Caco-2 (cell line): ENCODE results near the gene SLC12A8. TPM values are rescaled to one million over a fixed set of nuclear protein-coding genes. Genes with fewer than 3 reads are reported as not detected.

Experiments
- BruUV-seq: library from RNA; stranded (reverse); fragments of 400-500 nt; replicated peaks from 2 replicates; lab custom pipeline; 2021; lab: Mats Ljungman, UMichigan
- CTCF ChIA-PET: fragments of 300-600 bp; sonication (Branson Sonifier 250); formaldehyde crosslinking; loops from one replicate; lab custom pipeline; 2022; ENCODE audit warnings: antibody characterized with exemption; lab: Charles Lee
- POLR2A ChIA-PET: fragments of 300-600 bp; sonication (Branson Sonifier 250); formaldehyde crosslinking; loops from one replicate; lab custom pipeline; 2022; ENCODE audit warnings: antibody characterized with exemption; lab: Charles Lee
- DNase-seq, 2 experiments: peaks; one replicate each; pipeline versions ENCODE4 v3.0.0 to v3.0.0-alpha.2; 2020 to 2022
- H3K27me3 ChIP-seq: replicated peaks from 2 replicates; pipeline ENCODE4 v1.6.0; 2011; ENCODE audit warnings: low read length; ENCODE audit not compliant: control insufficient read depth, insufficient read depth
- H3K36me3 ChIP-seq: 2 replicates; pipeline ENCODE4 v1.5.1; 2011; ENCODE audit warnings: low read length; ENCODE audit not compliant: control insufficient read depth, insufficient read depth
- H3K4me1 ChIP-seq: fragments of 250-450 bp; sonication (Bioruptor Pico); 2 replicates; pipeline ENCODE4 v1.5.1; 2020; ENCODE audit warnings: mild to moderate bottlenecking
- H3K4me3 ChIP-seq: 2 replicates; pipeline ENCODE4 v1.5.1; 2011; ENCODE audit warnings: low read depth, mild to moderate bottlenecking, control low read depth, low read length
- H3K9me3 ChIP-seq: fragments of 250-450 bp; sonication (Bioruptor Pico); 2 replicates; pipeline ENCODE4 v1.5.1; 2020; ENCODE audit warnings: mild to moderate bottlenecking, moderate library complexity
- H3K27ac Mint-ChIP-seq: one replicate; pipeline ENCODE4 v1.8.0; 2022; ENCODE audit warnings: mixed read lengths; ENCODE audit not compliant: unreplicated experiment
- H3K27me3 Mint-ChIP-seq: one replicate; pipeline ENCODE4 v1.8.0; 2022; ENCODE audit warnings: mixed read lengths; ENCODE audit not compliant: insufficient read depth, unreplicated experiment
- H3K36me3 Mint-ChIP-seq: one replicate; pipeline ENCODE4 v1.8.0; 2022; ENCODE audit warnings: mild to moderate bottlenecking, mixed read lengths; ENCODE audit not compliant: insufficient read depth, unreplicated experiment
- H3K4me1 Mint-ChIP-seq: one replicate; pipeline ENCODE4 v1.8.0; 2022; ENCODE audit warnings: low read depth, mixed read lengths; ENCODE audit not compliant: unreplicated experiment
- H3K4me3 Mint-ChIP-seq: one replicate; pipeline ENCODE4 v1.8.0; 2022; ENCODE audit warnings: mild to moderate bottlenecking, moderate library complexity, mixed read lengths; ENCODE audit not compliant: unreplicated experiment
- H3K9me3 Mint-ChIP-seq: one replicate; pipeline ENCODE4 v1.8.0; 2022; ENCODE audit warnings: mixed read lengths; ENCODE audit not compliant: unreplicated experiment
- intact Hi-C: fragments of 100-400 bp; cut with micrococcal nuclease; formaldehyde crosslinking; loops from one replicate; pipeline ENCODE4 v1.10.0; 2022; ENCODE audit not compliant: unreplicated experiment
- total RNA-seq: library from RNA; stranded (reverse); gene quantifications from 2 replicates; pipeline ENCODE4 v1.2.3, GENCODE V29; 2022
- TF ChIP-seq, protein P1 (sequence below), 2 experiments: fragments of 200-600 bp in 1 of 2; IDR thresholded peaks; 1 replicate in 1 of 2; 2 replicates in 1 of 2; pipeline versions ENCODE4 v1.5.1 to v1.8.0; 2011 to 2022; ENCODE audit warnings: antibody characterized with exemption in 1 of 2, control low read depth in 1 of 2, inconsistent platforms in 1 of 2, low read depth in 1 of 2, low read length in 1 of 2, mild to moderate bottlenecking in 1 of 2, moderate library complexity in 1 of 2; ENCODE audit not compliant: insufficient read depth in 1 of 2, severe bottlenecking in 1 of 2, unreplicated experiment in 1 of 2

Gene SLC12A8
- total RNA-seq, 1 experiment from 2014 or later, result 23.3 TPM

DNA sequence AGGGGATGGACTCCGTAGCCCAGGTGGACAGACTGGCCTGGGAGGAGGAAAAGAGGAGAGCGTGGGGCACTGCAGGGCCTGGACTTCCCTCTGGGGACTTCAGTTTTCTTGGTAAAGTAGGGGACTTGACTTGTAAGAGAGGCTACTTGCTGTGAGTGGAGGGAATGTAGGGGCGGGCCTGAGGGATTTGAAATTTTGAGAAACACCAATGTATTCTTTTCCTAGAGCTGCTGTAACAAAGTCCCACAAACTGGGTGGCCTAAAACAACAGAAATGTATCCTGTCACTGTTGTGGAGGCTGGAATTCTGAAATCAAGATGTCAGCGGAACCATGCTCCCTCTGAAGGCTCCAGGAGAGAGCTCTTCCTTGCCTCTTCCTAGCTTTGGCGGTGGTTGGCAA is 150.9 kb downstream of the SLC12A8 start:
- peak overlapping the region; percentile 61 for H3K4me3 Mint-ChIP-seq
- H3K9me3 ChIP-seq, result no peaks in the 10 kb centered on the region
- H3K9me3 Mint-ChIP-seq, result peaks cover 9% of the 10 kb centered on the region
- peaks cover 90% of the 10 kb centered on the region for H3K4me1 ChIP-seq
- H3K27me3 ChIP-seq, result no peaks in the 10 kb centered on the region
- BruUV-seq, result no TSS peak
- peaks cover 67% of the 10 kb centered on the region for H3K4me1 Mint-ChIP-seq
- no peak for DNase-seq
- no peaks in the 10 kb centered on the region for H3K36me3 ChIP-seq
- H3K36me3 Mint-ChIP-seq, result peaks cover 24% of the 10 kb centered on the region
- peak overlapping the region; percentile 97 for H3K27ac Mint-ChIP-seq
- H3K4me3 ChIP-seq, result no peak overlapping the region
- ChIA-PET CTCF (no interaction called here), POLR2A (interaction anchor here (1.5 kb wide), 1 partner anchor 9 kb away, joined by 3 read pairs; no protein-coding TSS in a partner anchor)
- H3K27me3 Mint-ChIP-seq, result no peaks in the 10 kb centered on the region
- intact Hi-C loops, result loop anchor here (2.0 to 10.0 kb wide), 5 partner anchors 17 to 313 kb away; partner anchors contain the start of genes SLC12A8 and ZNF148
- TF ChIP-seq, protein P1, sequence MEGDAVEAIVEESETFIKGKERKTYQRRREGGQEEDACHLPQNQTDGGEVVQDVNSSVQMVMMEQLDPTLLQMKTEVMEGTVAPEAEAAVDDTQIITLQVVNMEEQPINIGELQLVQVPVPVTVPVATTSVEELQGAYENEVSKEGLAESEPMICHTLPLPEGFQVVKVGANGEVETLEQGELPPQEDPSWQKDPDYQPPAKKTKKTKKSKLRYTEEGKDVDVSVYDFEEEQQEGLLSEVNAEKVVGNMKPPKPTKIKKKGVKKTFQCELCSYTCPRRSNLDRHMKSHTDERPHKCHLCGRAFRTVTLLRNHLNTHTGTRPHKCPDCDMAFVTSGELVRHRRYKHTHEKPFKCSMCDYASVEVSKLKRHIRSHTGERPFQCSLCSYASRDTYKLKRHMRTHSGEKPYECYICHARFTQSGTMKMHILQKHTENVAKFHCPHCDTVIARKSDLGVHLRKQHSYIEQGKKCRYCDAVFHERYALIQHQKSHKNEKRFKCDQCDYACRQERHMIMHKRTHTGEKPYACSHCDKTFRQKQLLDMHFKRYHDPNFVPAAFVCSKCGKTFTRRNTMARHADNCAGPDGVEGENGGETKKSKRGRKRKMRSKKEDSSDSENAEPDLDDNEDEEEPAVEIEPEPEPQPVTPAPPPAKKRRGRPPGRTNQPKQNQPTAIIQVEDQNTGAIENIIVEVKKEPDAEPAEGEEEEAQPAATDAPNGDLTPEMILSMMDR (IDR thresholded peaks at IDR 0.05; ENCODE audit: insufficient read depth in 1 of 2, low read depth in 1 of 2, low read length in 1 of 2, severe bottlenecking in 1 of 2, unreplicated experiment in 1 of 2), result no peak

DNA sequence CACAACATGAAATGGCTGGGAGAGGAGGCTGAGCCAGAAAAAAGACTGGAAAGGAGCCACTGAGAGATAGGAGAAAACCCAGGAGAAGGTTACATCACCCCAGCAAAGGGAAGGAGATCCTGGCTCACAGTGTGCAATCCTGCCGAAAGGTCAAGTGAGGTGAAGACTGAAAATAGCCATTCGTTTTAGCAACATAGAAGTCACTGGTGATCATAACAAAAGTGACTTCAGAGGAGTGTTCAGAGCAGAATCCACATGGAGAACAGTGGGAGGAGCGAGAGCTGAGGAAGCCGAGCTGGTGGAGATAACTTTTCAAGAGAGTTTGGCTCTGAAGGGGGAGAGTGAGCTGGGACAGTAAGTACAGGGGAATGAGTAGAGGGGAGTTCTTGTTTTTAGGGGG is 151.4 kb downstream of the SLC12A8 start:
- peak in 1 of 2 experiments; percentile 53 for DNase-seq
- no peaks in the 10 kb centered on the region for H3K27me3 ChIP-seq
- peaks cover 88% of the 10 kb centered on the region for H3K4me1 ChIP-seq
- H3K36me3 Mint-ChIP-seq, result peaks cover 24% of the 10 kb centered on the region
- POLR2A ChIA-PET, result interaction anchor here (1.5 kb wide), 1 partner anchor 9 kb away, joined by 3 read pairs; no protein-coding TSS in a partner anchor
- H3K9me3 Mint-ChIP-seq, result peaks cover 9% of the 10 kb centered on the region
- peak overlapping the region; percentile 97 for H3K27ac Mint-ChIP-seq
- no peaks in the 10 kb centered on the region for H3K9me3 ChIP-seq
- TF ChIP-seq, protein P1 (IDR thresholded peaks at IDR 0.05; ENCODE audit: insufficient read depth in 1 of 2, low read depth in 1 of 2, low read length in 1 of 2, severe bottlenecking in 1 of 2, unreplicated experiment in 1 of 2), result no peak
- H3K4me3 ChIP-seq, result no peak overlapping the region
- peaks cover 64% of the 10 kb centered on the region for H3K4me1 Mint-ChIP-seq
- CTCF ChIA-PET, result no interaction called here
- no peaks in the 10 kb centered on the region for H3K36me3 ChIP-seq
- intact Hi-C loops, result loop anchor here (2.0 to 10.0 kb wide), 4 partner anchors 66 to 314 kb away; partner anchors contain the start of genes SLC12A8 and ZNF148
- peak overlapping the region; percentile 61 for H3K4me3 Mint-ChIP-seq
- BruUV-seq, result no TSS peak
- H3K27me3 Mint-ChIP-seq, result no peaks in the 10 kb centered on the region

DNA sequence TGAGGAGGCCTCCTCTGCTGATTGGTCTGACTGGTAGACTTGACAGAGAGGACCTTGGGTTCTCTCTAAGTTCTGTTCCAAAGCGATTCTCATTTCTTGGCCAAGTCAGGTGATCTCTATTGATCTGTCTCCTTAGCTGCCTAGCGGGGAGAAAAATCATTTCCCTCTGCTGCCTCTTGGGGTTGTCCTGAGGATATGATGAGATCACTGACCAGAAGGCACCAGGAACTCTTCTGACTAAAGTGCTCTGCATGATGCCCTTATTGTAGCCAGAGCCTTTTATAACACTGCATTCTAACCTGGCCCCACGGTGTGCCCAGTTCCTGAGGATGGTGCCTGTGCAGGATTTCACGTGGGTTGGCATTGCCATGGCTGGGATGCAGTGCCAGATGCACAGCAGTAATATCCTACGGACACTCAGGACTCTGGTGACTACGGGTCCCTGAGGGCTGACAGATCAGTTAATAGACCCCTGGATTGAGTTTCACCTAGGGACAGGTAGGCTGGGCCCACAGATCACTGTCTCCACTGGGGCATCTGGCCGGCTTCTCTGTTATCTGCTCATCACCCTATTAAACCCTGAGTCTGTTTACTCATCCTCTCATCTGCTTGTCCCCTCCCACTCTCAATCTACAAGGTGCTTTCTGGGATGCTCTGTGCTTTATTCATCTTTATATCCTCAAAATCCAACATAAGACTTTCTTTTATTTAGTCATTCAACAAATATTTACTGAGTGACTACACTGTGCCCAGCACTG is 152.9 kb downstream of the SLC12A8 start:
- Histone ChIP-seq H3K36me3 (no peaks in the 10 kb centered on the region), H3K4me1 (peaks cover 75% of the 10 kb centered on the region), H3K4me3 (no peak overlapping the region), H3K9me3 (no peaks in the 10 kb centered on the region), H3K27me3 (no peaks in the 10 kb centered on the region)
- H3K27ac Mint-ChIP-seq, result peak overlapping the region; percentile 97
- intact Hi-C loops, result loop anchor here (2.0 to 10.0 kb wide), 4 partner anchors 68 to 315 kb away; partner anchors contain the start of genes SLC12A8 and ZNF148
- ChIA-PET CTCF (interaction anchor here (0.7 kb wide), 1 partner anchor 121 kb away, joined by 3 read pairs; no protein-coding TSS in a partner anchor), POLR2A (no interaction called here)
- H3K4me1 Mint-ChIP-seq, result peaks cover 59% of the 10 kb centered on the region
- H3K27me3 Mint-ChIP-seq, result no peaks in the 10 kb centered on the region
- BruUV-seq, result no TSS peak
- TF ChIP-seq, protein P1 (IDR thresholded peaks at IDR 0.05; ENCODE audit: insufficient read depth in 1 of 2, low read depth in 1 of 2, low read length in 1 of 2, severe bottlenecking in 1 of 2, unreplicated experiment in 1 of 2), result no peak
- peaks cover 24% of the 10 kb centered on the region for H3K36me3 Mint-ChIP-seq
- DNase-seq, result peak in 1 of 2 experiments; percentile 28
- peak overlapping the region; percentile 61 for H3K4me3 Mint-ChIP-seq
- peaks cover 9% of the 10 kb centered on the region for H3K9me3 Mint-ChIP-seq
